ENCODE data around the gene THY1.

DNA sequence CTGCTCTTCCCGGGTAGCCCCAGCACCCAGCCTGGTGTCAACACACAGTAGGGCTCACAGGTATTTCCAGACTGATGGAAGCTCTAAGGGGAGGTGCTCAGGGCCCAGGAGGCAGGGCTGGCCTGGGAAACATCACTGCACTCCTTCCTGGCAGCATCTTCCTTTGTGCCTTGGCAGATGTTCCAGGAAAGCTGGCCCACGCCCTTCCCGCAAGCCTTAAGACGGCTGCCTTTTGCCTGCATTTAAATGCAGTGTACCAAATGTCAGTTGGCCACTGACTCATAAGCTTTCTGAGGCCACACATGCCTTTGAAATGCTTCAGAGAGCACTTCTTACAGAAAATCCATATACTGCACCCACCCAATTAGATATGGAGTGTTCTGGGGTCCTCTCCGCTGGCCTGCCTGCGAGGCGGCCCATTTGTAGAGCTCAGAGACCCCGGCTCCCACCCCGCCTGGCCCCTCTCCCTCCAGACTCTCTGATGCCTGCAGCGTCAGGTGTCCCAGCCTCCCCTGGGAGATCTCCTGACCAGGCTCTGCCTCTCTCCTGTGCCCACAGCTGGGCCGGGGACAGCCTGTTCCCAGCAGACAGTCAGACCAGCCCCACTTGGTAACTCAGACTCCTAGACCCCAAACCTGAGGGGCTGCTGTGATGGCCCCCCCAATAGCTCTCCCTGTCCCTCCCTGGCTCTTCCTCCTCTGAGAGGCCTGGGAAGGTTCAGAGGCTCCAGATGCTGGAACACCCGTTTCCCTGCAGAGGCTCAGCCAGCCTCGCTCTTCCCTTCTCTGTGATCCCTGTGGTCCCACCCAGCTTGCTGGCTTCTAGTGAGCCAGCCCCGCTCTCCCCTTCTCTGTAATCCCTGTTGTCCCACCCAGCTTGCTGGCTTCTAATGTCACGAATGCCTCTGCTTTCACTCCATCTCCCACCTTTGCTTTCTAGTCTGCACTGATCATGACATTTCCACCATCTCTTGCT lies 47.6 kb upstream of the THY1 start:
- TF ChIP-seq, protein P1, sequence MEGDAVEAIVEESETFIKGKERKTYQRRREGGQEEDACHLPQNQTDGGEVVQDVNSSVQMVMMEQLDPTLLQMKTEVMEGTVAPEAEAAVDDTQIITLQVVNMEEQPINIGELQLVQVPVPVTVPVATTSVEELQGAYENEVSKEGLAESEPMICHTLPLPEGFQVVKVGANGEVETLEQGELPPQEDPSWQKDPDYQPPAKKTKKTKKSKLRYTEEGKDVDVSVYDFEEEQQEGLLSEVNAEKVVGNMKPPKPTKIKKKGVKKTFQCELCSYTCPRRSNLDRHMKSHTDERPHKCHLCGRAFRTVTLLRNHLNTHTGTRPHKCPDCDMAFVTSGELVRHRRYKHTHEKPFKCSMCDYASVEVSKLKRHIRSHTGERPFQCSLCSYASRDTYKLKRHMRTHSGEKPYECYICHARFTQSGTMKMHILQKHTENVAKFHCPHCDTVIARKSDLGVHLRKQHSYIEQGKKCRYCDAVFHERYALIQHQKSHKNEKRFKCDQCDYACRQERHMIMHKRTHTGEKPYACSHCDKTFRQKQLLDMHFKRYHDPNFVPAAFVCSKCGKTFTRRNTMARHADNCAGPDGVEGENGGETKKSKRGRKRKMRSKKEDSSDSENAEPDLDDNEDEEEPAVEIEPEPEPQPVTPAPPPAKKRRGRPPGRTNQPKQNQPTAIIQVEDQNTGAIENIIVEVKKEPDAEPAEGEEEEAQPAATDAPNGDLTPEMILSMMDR (IDR thresholded peaks at IDR 0.05; ENCODE audit: low read depth, low read length), result no peak
- no peak for TF ChIP-seq MYC (IDR thresholded peaks at IDR 0.05; ENCODE audit: low read depth, low read length)
- TF ChIP-seq POLR2A (IDR thresholded peaks at IDR 0.05; ENCODE audit: extremely low read depth, insufficient read length), result no peak

Data from NB4 (cell line).